ENCODE measurements around the gene FAM13C. TPM values are rescaled to one million over a fixed set of nuclear protein-coding genes. Genes with fewer than 3 reads are reported as not detected.

The FAM13C gene
- total RNA-seq, 4 donors from 2014 or later: 6.0 to 125 (median 17.6) TPM

DNA sequence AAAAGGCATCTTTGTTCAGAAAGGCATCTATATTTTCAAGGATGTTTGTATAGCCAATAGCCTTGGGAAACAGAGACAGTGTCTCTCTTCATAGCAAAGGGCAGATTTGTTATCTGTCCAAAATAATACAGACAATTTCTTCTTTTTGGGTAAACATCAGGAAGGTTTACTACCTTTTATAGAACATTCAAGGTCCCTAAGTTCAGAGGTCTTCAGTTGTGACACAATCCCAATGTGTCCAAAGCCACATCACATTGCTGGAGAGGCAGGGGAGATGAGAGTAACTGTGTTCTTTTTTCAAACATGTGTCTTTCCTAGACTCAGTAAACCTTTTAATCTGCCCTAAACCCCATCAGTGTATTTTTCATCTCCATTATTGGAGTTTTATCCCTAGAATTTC is 33.6 kb upstream of the FAM13C start:
- ATAC-seq (no peak), DNase-seq (no peak)
- in situ Hi-C loops (cut with MboI; ENCODE audit: low sequenced_read_pairs in 4 of 4) (no loop called here), intact Hi-C loops (cut with DNase I; ENCODE audit: low total_unique reads) (no loop called here)
- no peaks in the 10 kb centered on the region for H3K27me3 ChIP-seq
- no peaks in the 10 kb centered on the region for H3K36me3 ChIP-seq
- H3K9me3 ChIP-seq: peaks cover 0 to 5% (median 0%) of the 10 kb centered on the region in 3 donors
- peaks cover 5 to 8% of the 10 kb centered on the region in 2 donors for H3K4me1 ChIP-seq
- H3K27ac ChIP-seq: no peak overlapping the region
- H3K4me3 ChIP-seq: no peak overlapping the region
- no peak for TF ChIP-seq POLR2A (IDR thresholded peaks at IDR 0.05)
- TF ChIP-seq, protein P1, sequence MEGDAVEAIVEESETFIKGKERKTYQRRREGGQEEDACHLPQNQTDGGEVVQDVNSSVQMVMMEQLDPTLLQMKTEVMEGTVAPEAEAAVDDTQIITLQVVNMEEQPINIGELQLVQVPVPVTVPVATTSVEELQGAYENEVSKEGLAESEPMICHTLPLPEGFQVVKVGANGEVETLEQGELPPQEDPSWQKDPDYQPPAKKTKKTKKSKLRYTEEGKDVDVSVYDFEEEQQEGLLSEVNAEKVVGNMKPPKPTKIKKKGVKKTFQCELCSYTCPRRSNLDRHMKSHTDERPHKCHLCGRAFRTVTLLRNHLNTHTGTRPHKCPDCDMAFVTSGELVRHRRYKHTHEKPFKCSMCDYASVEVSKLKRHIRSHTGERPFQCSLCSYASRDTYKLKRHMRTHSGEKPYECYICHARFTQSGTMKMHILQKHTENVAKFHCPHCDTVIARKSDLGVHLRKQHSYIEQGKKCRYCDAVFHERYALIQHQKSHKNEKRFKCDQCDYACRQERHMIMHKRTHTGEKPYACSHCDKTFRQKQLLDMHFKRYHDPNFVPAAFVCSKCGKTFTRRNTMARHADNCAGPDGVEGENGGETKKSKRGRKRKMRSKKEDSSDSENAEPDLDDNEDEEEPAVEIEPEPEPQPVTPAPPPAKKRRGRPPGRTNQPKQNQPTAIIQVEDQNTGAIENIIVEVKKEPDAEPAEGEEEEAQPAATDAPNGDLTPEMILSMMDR (IDR thresholded peaks at IDR 0.05 in 4 of 5, conservative IDR thresholded peaks at IDR 0.05 in 1 of 5): no peak

GRCh38 chr10:59393349-59393748 is 31.0 kb upstream of the FAM13C start:
- intact Hi-C loops (cut with DNase I; ENCODE audit: low total_unique reads): no loop called here
- no peak overlapping the region for H3K4me3 ChIP-seq
- in situ Hi-C loops (cut with MboI; ENCODE audit: low sequenced_read_pairs in 4 of 4): no loop called here
- no peaks in the 10 kb centered on the region for H3K36me3 ChIP-seq
- no peak overlapping the region for H3K27ac ChIP-seq
- no peaks in the 10 kb centered on the region for H3K9me3 ChIP-seq
- no peaks in the 10 kb centered on the region for H3K27me3 ChIP-seq
- peaks cover 10 to 18% of the 10 kb centered on the region in 2 donors for H3K4me1 ChIP-seq
- TF ChIP-seq POLR2A (IDR thresholded peaks at IDR 0.05): no peak
- TF ChIP-seq, protein P1 (IDR thresholded peaks at IDR 0.05 in 4 of 5, conservative IDR thresholded peaks at IDR 0.05 in 1 of 5): no peak
- no peak for DNase-seq
- ATAC-seq: no peak

DNA sequence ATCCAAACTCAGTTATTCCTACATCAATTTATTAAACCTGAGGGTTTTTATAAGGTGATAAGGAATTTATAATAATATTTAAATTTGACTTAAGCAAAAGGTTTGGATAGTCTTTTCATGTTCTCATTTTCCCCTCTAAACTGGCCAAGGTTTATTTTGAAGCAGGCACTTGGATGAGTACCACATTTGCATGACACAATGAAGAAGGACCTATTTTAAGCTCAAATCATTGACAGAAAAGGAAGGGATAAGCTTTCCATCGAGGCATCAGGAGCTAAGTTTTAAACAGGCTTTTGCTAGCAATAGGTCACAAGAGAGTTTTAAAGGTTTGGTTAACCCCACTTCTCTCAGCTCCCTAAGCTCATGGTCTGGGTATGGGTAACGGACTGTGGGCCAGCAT is 28.7 kb upstream of the FAM13C start:
- no peak for DNase-seq
- no peaks in the 10 kb centered on the region for H3K36me3 ChIP-seq
- TF ChIP-seq POLR2A (IDR thresholded peaks at IDR 0.05): no peak
- TF ChIP-seq, protein P1 (IDR thresholded peaks at IDR 0.05 in 4 of 5, conservative IDR thresholded peaks at IDR 0.05 in 1 of 5): no peak
- H3K9me3 ChIP-seq: no peaks in the 10 kb centered on the region
- in situ Hi-C loops (cut with MboI; ENCODE audit: low sequenced_read_pairs in 4 of 4): no loop called here
- H3K27me3 ChIP-seq: no peaks in the 10 kb centered on the region
- peak; percentile 79 to 83 for ATAC-seq
- no peak overlapping the region for H3K4me3 ChIP-seq
- peaks cover 10 to 29% of the 10 kb centered on the region in 2 donors for H3K4me1 ChIP-seq
- peak overlapping the region in 3 of 4 donors; percentile 33 to 69 (median 51) for H3K27ac ChIP-seq
- intact Hi-C loops (cut with DNase I; ENCODE audit: low total_unique reads): no loop called here

GRCh38 chr10:59388671-59388976 is 26.3 kb upstream of the FAM13C start:
- H3K27me3 ChIP-seq: no peaks in the 10 kb centered on the region
- DNase-seq: no peak
- ATAC-seq: no peak

More at GRCh38 chr10:59388671-59388976, 26.3 kb upstream of the FAM13C start:
- intact Hi-C loops (cut with DNase I; ENCODE audit: low total_unique reads): no loop called here
- Histone ChIP-seq H3K4me1 (peaks cover 10 to 29% of the 10 kb centered on the region in 2 donors), H3K27ac (peak overlapping the region in 1 of 4 donors; percentile 44), H3K9me3 (no peaks in the 10 kb centered on the region), H3K4me3 (no peak overlapping the region), H3K36me3 (no peaks in the 10 kb centered on the region)
- TF ChIP-seq, protein P1 (IDR thresholded peaks at IDR 0.05 in 4 of 5, conservative IDR thresholded peaks at IDR 0.05 in 1 of 5): no peak
- TF ChIP-seq POLR2A (IDR thresholded peaks at IDR 0.05): no peak
- in situ Hi-C loops (cut with MboI; ENCODE audit: low sequenced_read_pairs in 4 of 4): no loop called here
